Duodenal mucosa (tissue), 2 donors: ENCODE results near the gene COBL.

ENCODE experiments used
- H3K27ac ChIP-seq: one replicate; pipeline ENCODE4 v1.7.0; 2013; ENCODE audit warnings: low read depth, low read length
- H3K27me3 ChIP-seq, 2 donors: one replicate each; pipeline ENCODE4 v1.7.0; 2013; ENCODE audit warnings: low read length in 2 of 2, control low read depth in 1 of 2; ENCODE audit not compliant: insufficient read depth in 2 of 2, control insufficient read depth in 1 of 2
- H3K36me3 ChIP-seq, 2 donors: one replicate each; pipeline ENCODE4 v1.7.0; 2013; ENCODE audit warnings: low read length in 2 of 2, control low read depth in 1 of 2; ENCODE audit not compliant: insufficient read depth in 2 of 2, control insufficient read depth in 1 of 2
- H3K4me1 ChIP-seq, 2 donors: one replicate each; pipeline ENCODE4 v1.7.0; 2013; ENCODE audit warnings: low read length in 2 of 2, control low read depth in 1 of 2; ENCODE audit not compliant: insufficient read depth in 2 of 2, control insufficient read depth in 1 of 2
- H3K4me3 ChIP-seq, 2 donors: one replicate each; pipeline ENCODE4 v1.7.0; 2013; ENCODE audit warnings: low read length in 2 of 2, low read depth in 1 of 2
- H3K9ac ChIP-seq, 2 donors: one replicate each; pipeline ENCODE4 v1.7.0; 2013; ENCODE audit warnings: low read length in 2 of 2, low read depth in 1 of 2
- H3K9me3 ChIP-seq, 2 donors: one replicate each; pipeline ENCODE4 v1.7.0; 2013; ENCODE audit warnings: low read length in 2 of 2, control low read depth in 1 of 2; ENCODE audit not compliant: control insufficient read depth in 1 of 2

COBL gene

DNA sequence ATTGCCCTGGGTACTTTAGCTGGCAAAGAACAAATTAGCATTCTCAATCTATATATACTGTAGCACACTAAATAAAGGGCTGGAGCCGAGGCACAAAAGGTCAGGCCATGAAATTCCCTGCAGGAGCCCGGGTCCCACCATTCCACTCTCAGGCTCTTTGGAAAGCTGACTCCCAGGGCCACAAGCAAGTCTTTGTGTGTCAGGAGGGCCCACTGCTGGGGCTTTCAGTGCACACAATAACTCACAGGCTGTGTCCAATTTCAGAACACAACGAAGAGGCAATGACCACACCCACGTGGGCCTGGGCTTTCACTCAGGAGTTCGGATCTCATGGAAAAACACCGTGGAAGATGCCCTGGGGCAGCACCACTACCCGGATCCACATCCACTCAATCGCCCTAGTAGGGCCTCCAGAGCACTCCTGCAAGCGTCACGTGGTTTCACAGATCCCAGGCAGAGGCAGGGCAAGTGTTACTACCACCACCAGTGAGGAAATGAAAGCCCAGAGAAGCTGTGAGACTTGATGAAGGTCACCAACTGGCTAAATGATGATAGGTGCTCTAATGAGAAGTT lies 60.3 kb downstream of the COBL start:
- Histone ChIP-seq H3K4me3 (no peak overlapping the region), H3K27me3 (no peaks in the 10 kb centered on the region), H3K9me3 (no peaks in the 10 kb centered on the region), H3K4me1 (peaks cover 4 to 19% of the 10 kb centered on the region in 2 donors), H3K27ac (no peak overlapping the region), H3K36me3 (no peaks in the 10 kb centered on the region), H3K9ac (no peak overlapping the region)

DNA sequence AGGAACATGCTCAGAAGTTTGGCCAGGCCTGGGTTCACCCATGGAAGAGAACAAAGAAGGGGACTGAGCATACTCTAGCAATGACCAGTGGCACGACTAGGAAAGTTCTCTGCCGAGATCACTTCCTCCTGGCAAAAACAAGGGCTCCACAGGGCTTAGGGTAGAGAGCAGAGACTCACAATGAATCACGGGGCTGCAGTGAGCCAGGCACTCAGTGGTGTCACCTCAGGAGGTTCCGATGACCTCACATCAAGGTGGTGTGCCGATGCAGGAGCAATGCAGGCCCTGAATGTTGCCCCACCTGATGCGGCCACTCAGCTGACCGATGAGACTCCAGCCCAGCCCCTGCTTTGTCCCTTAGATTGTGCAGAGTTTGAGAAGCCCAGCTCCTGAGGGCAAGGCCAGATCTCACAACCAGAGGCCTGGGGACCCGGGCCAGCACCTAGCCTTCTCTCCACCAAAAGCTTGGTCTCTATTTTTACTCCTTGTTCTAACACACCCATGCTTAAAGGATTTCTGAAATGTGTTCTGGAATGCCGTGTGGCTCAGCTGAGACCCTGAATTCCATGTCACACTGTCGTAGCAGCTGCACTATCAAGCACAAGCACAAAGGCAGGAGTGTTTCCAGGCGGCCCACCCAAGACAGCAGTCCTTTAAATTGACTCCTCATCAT lies 60.9 kb downstream of the COBL start:
- Histone ChIP-seq H3K27ac (no peak overlapping the region), H3K27me3 (no peaks in the 10 kb centered on the region), H3K36me3 (no peaks in the 10 kb centered on the region), H3K4me3 (no peak overlapping the region), H3K9ac (no peak overlapping the region), H3K4me1 (peaks cover 8 to 20% of the 10 kb centered on the region in 2 donors), H3K9me3 (no peaks in the 10 kb centered on the region)

DNA sequence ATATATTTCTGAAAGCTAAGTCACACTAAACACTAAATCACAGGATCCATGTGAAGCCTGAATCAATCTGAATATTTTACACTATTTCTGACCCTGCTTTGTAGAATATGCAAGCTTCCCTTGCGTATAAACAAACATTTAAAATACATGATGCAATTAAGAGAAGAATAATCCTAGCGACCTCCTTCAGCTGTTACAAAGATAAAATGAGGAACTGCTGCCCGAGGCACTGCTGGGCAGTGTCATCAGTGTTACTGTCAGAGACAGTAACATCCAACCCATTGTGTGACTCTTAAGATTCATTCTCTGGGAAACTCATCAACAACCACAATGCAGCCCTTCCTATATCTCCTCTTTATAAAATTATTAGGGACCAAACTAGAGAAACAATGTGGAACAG lies 61.6 kb downstream of the COBL start:
- H3K4me3 ChIP-seq, result no peak overlapping the region
- no peaks in the 10 kb centered on the region for H3K36me3 ChIP-seq
- H3K27ac ChIP-seq, result no peak overlapping the region
- H3K4me1 ChIP-seq, result peaks cover 9 to 22% of the 10 kb centered on the region in 2 donors
- H3K27me3 ChIP-seq, result no peaks in the 10 kb centered on the region
- H3K9me3 ChIP-seq, result no peaks in the 10 kb centered on the region
- H3K9ac ChIP-seq, result no peak overlapping the region

- Histone ChIP-seq H3K9me3 (no peaks in the 10 kb centered on the region), H3K4me1 (peaks cover 9 to 22% of the 10 kb centered on the region in 2 donors), H3K27me3 (no peaks in the 10 kb centered on the region), H3K9ac (no peak overlapping the region), H3K36me3 (no peaks in the 10 kb centered on the region), H3K27ac (no peak overlapping the region), H3K4me3 (no peak overlapping the region)
These were observed 63.5 kb downstream of the COBL start for GRCh38 chr7:51253157-51253556.

- H3K27me3 ChIP-seq, result no peaks in the 10 kb centered on the region
- no peak overlapping the region for H3K9ac ChIP-seq
- H3K27ac ChIP-seq, result no peak overlapping the region
- H3K4me1 ChIP-seq, result peaks cover 6 to 13% of the 10 kb centered on the region in 2 donors
- H3K36me3 ChIP-seq, result no peaks in the 10 kb centered on the region
- no peak overlapping the region for H3K4me3 ChIP-seq
- H3K9me3 ChIP-seq, result no peaks in the 10 kb centered on the region
These were observed 65.3 kb downstream of the COBL start for GRCh38 chr7:51251290-51251689.

- Histone ChIP-seq H3K4me1 (peaks cover 6 to 12% of the 10 kb centered on the region in 2 donors), H3K36me3 (no peaks in the 10 kb centered on the region), H3K27ac (no peak overlapping the region), H3K9me3 (no peaks in the 10 kb centered on the region), H3K4me3 (no peak overlapping the region), H3K9ac (no peak overlapping the region), H3K27me3 (no peaks in the 10 kb centered on the region)
These were observed 66.1 kb downstream of the COBL start for GRCh38 chr7:51250512-51250911.

- Histone ChIP-seq H3K27ac (no peak overlapping the region), H3K36me3 (no peaks in the 10 kb centered on the region), H3K9me3 (no peaks in the 10 kb centered on the region), H3K9ac (no peak overlapping the region), H3K4me3 (no peak overlapping the region), H3K4me1 (peaks cover 6 to 12% of the 10 kb centered on the region in 2 donors), H3K27me3 (no peaks in the 10 kb centered on the region)
These were observed 66.6 kb downstream of the COBL start for GRCh38 chr7:51249991-51250390.

DNA sequence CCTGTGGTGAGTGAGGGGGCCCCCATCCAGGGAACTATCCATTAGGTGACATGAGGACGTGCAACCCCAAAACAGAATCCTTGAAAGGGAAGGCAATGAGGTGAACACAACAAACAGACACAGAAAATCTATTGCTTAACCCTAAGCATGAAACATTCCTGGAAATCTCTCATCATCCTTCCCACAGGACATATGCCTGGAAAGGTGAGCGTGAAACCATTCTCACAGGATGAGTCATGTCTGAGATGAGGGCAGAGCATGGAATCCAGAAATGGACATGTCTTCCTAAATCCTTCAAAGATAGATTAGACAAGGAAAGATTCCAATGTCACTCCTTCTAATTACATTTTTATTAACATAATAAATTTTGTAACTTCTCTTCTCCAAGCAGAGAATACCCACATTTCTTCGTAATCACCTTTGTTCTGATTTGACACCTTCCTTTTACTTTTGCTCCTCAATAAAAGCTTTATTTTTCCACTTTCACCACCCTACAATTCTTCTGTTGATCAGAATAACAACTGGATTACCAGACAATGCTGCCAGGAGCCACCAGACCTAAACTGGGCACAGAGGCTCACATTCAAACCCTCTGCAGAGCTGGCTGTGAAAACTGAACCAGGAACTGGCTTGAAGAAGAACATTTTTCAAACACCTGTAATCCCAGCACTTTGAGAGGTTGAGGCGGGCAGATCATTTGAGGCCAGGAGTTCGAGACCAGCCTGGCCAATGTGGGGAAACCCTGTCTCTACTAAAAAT lies 67.2 kb downstream of the COBL start:
- Histone ChIP-seq H3K4me3 (no peak overlapping the region), H3K9me3 (no peaks in the 10 kb centered on the region), H3K27ac (no peak overlapping the region), H3K9ac (no peak overlapping the region), H3K4me1 (peaks cover 6 to 12% of the 10 kb centered on the region in 2 donors), H3K36me3 (no peaks in the 10 kb centered on the region), H3K27me3 (no peaks in the 10 kb centered on the region)

DNA sequence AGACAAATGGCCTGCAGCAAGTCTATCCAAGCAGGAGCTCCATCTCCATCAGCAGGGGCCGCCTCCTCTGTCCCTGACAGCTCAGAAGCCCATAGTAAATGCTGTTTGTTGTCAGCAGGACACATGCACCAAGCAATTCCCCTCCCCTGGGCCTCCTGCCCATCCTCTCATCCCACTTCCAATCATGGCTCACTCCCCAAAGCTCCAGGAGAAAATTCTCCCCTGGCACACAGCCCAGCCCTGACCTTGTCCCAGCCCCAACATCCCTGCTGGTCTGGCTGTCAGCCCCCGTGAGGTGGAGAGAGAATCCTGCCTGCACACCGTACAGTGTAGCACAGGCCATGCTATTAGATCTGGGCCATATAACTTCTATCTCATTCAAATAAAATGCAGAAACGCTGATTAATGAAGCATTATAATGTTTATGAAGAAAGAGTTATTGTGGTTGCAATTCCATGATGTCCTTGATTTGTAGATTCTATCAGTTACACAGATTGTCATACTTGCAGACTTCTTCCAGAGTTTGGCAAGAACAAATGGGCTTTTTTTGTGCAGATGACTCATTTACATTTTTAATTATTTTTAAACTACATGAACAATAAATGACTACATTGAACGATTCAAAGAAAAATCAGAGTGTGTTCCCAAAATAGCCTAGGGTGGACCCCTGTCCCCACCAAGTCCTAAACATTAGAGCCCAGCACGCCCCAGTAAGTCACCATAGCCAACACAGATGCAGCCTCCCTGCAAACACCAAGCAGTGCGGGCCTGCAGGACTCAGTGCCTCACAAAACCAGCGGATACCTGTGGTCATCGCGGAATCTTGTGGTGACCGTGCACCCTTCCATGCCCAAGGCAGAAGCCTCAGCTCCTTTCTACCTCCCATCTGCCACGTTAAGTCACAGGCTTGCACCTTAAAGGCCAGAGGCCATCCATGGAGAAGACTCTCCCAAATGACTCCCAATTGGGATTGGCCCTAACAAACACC lies 70.1 kb downstream of the COBL start:
- H3K9ac ChIP-seq, result no peak overlapping the region
- H3K4me3 ChIP-seq, result no peak overlapping the region
- H3K9me3 ChIP-seq, result no peaks in the 10 kb centered on the region
- no peaks in the 10 kb centered on the region for H3K27me3 ChIP-seq
- H3K4me1 ChIP-seq, result peaks cover 6 to 11% of the 10 kb centered on the region in 2 donors
- H3K27ac ChIP-seq, result no peak overlapping the region
- H3K36me3 ChIP-seq, result no peaks in the 10 kb centered on the region
